Activated CD8-positive, alpha-beta T cell treated with anti-CD3 and anti-CD28 coated beads for 36 hours (primary cell): ENCODE data around the gene ZSWIM5. TPM values are rescaled to one million over a fixed set of nuclear protein-coding genes. Genes with fewer than 3 reads are reported as not detected.

ENCODE experiments used
- ATAC-seq: fragments of 200-7000 bp; cut with Tn5 transposase; one replicate; pipeline ENCODE4 v1.10.0; 2021; ENCODE audit warnings: mild to moderate bottlenecking, moderate library complexity
- CTCF ChIA-PET: fragments of 350-600 bp; sonication (Branson Sonifier 250); formaldehyde crosslinking; loops from one replicate; lab custom pipeline; 2021; ENCODE audit warnings: antibody characterized with exemption; lab: Charles Lee
- POLR2A ChIA-PET: fragments of 350-600 bp; sonication (Branson Sonifier 250); formaldehyde crosslinking; loops from one replicate; lab custom pipeline; 2021; ENCODE audit warnings: antibody characterized with exemption; lab: Charles Lee
- DNase-seq: peaks from one replicate; pipeline ENCODE4 v3.0.0-alpha.2; 2020
- H3K27ac Mint-ChIP-seq: one replicate; pipeline ENCODE4 v1.8.0; 2021; ENCODE audit warnings: mild to moderate bottlenecking, mixed read lengths
- H3K27me3 Mint-ChIP-seq: one replicate; pipeline ENCODE4 v1.8.0; 2021; ENCODE audit warnings: mixed read lengths
- H3K36me3 Mint-ChIP-seq: one replicate; pipeline ENCODE4 v1.8.0; 2021; ENCODE audit warnings: low read depth, mixed read lengths
- H3K4me1 Mint-ChIP-seq: one replicate; pipeline ENCODE4 v1.8.0; 2021; ENCODE audit warnings: low read depth, mixed read lengths
- H3K4me3 Mint-ChIP-seq: one replicate; pipeline ENCODE4 v1.8.0; 2021; ENCODE audit warnings: mild to moderate bottlenecking, moderate library complexity, mixed read lengths
- H3K9me3 Mint-ChIP-seq: one replicate; pipeline ENCODE4 v1.8.0; 2021; ENCODE audit warnings: mixed read lengths
- CTCF ChIP-seq: fragments of 200-600 bp; IDR thresholded peaks from one replicate; pipeline ENCODE4 v1.8.0; 2022; ENCODE audit warnings: antibody characterized with exemption, mild to moderate bottlenecking
- intact Hi-C: fragments of 100-400 bp; cut with micrococcal nuclease; formaldehyde crosslinking; loops from one replicate; pipeline ENCODE4 v1.10.0; 2022
- total RNA-seq, 2 experiments: library from RNA; stranded (reverse); gene quantifications; one replicate each; pipeline ENCODE4 v1.2.3, GENCODE V29; 2021

The ZSWIM5 gene
- total RNA-seq, 2 experiments from 2014 or later: 0.70 to 0.87 TPM

- Mint-ChIP-seq H3K4me3 (peak overlapping the region; percentile 82), H3K4me1 (peaks cover 33% of the 10 kb centered on the region), H3K27me3 (peaks cover 17% of the 10 kb centered on the region), H3K36me3 (peaks cover 1% of the 10 kb centered on the region), H3K9me3 (no peaks in the 10 kb centered on the region), H3K27ac (peak overlapping the region; percentile 81)
- CTCF ChIA-PET: interaction anchor here (0.9 kb wide), 1 partner anchor 191 kb away, joined by 3 read pairs; no protein-coding TSS in a partner anchor
- ATAC-seq (peak; percentile 19), DNase-seq (peak; percentile 31)
- intact Hi-C loops: no loop called here
- TF ChIP-seq CTCF: no peak
- POLR2A ChIA-PET: interaction anchor here (0.6 to 1.0 kb wide), 3 partner anchors 27 to 1095 kb away, joined by 3 read pairs; no protein-coding TSS in a partner anchor
Measured at GRCh38 chr1:45205011-45205909, 1.1 kb downstream of the ZSWIM5 start.

- no peak for ATAC-seq
- CTCF ChIA-PET: no interaction called here
- no peak for TF ChIP-seq CTCF
- Mint-ChIP-seq H3K27ac (no peak overlapping the region), H3K27me3 (peaks cover 4% of the 10 kb centered on the region), H3K36me3 (peaks cover 1% of the 10 kb centered on the region), H3K4me3 (no peak overlapping the region), H3K9me3 (no peaks in the 10 kb centered on the region), H3K4me1 (peaks cover 22% of the 10 kb centered on the region)
- no peak for DNase-seq
- intact Hi-C loops: no loop called here
- POLR2A ChIA-PET: no interaction called here
Measured at GRCh38 chr1:45200906-45201500, 5.4 kb downstream of the ZSWIM5 start.

GRCh38 chr1:45200435-45200834 is 6.0 kb downstream of the ZSWIM5 start:
- no peak overlapping the region for H3K27ac Mint-ChIP-seq
- peaks cover 21% of the 10 kb centered on the region for H3K4me1 Mint-ChIP-seq
- DNase-seq (no peak), ATAC-seq (no peak)
- no peak for TF ChIP-seq CTCF
- peaks cover under 1% of the 10 kb centered on the region for H3K36me3 Mint-ChIP-seq
- ChIA-PET CTCF (no interaction called here), POLR2A (no interaction called here)
- intact Hi-C loops: no loop called here
- peaks cover 4% of the 10 kb centered on the region for H3K27me3 Mint-ChIP-seq
- H3K4me3 Mint-ChIP-seq: no peak overlapping the region
- H3K9me3 Mint-ChIP-seq: no peaks in the 10 kb centered on the region

- H3K36me3 Mint-ChIP-seq: no peaks in the 10 kb centered on the region
- H3K4me3 Mint-ChIP-seq: no peak overlapping the region
- ChIA-PET POLR2A (interaction anchor here (0.6 kb wide), 1 partner anchor 105 kb away, joined by 3 read pairs; no protein-coding TSS in a partner anchor), CTCF (no interaction called here)
- ATAC-seq: no peak
- intact Hi-C loops: loop anchor here (10.0 kb wide), 1 partner anchor 183 kb away; the partner anchor contains the start of genes HECTD3 and UROD
- H3K4me1 Mint-ChIP-seq: peaks cover under 1% of the 10 kb centered on the region
- H3K27ac Mint-ChIP-seq: no peak overlapping the region
- peaks cover 2% of the 10 kb centered on the region for H3K27me3 Mint-ChIP-seq
- H3K9me3 Mint-ChIP-seq: no peaks in the 10 kb centered on the region
- no peak for DNase-seq
- no peak for TF ChIP-seq CTCF
Measured at GRCh38 chr1:45198185-45198584, 8.2 kb downstream of the ZSWIM5 start.
